NCI-H345 treated with DMSO at 0.1 percent for 48 hours (cell line): ENCODE measurements around the gene CD48.

Experiments used
- DNase-seq: peaks from one replicate; lab custom pipeline; 2025; ENCODE audit not compliant: unreplicated experiment; lab: John Stamatoyannopoulos, UW

Gene CD48

DNA sequence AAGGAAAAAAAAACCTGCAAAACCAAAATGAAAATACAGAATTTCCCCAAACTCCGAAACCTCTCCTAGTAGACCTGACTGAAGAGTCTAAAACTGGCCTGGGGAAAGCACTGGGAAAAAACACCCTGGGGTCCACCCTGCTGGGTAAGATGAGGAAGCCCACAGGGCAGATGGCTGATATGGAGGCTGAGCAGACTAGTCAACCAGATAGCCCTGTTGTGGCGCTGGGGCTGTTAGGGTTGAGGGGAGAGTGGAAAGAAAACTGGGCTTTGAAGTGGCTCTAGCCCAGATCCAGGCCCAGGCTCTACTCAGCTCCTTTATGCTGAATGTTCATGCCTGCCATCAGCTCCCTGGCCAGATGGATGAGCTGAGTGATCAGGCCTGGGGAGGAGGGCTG, 58.0 kb downstream of the CD48 start:
- DNase-seq, result no peak

DNA sequence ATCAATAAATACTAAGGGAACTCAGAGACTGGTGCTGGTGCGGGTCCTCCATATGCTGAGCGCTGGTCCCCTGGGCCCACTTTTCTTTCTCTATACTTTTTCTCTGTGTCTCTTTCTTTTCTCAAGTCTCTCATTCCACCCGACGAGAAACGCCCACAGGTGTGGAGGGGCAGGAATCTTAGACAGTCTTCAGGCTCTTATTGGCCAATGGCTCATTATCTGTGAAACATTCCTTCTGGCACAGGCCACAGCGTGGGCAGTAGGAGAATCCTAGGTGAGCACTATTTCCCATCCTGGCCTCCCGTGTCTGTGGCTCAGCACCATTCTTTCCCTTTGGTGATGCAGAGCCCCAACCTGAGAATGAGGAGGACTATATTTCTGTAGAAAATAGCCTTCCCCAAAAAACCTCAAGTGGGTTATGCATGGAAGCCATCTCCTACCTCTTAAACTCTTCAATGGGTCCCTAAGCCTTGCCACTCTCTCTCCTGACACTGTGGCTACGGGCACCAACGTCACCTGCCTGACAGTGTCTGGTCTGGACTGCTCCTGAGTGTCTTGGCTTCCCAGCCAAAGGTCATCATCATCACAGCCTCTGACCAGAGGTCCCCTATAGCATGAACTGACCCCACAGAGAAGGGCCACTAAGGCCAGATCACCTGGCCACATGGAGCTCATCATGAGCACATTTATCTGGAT, 58.5 kb downstream of the CD48 start:
- DNase-seq, result no peak

DNA sequence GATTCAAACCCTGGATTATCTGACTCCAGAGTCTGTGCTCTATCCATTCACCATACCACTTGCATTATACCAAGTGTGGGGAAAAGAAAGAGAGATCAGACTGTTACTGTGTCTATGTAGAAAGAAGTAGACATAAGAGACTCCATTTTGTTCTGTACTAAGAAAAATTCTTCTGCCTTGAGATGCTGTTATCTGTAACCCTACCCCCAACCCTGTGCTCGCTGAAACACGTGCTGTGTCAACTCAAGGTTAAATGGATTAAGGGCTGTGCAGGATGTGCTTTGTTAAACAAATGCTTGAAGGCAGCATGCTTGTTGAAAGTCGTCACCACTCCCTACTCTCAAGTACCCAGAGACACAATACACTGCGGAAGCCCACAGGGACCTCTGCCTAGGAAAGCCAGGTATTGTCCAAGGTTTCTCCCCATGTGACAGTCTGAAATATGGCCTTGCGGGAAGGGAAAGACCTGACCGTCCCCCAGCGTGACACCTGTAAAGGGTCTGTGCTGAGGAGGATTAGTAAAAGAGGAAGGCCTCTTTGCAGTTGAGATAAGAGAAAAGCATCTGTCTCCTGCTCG, 59.5 kb downstream of the CD48 start:
- DNase-seq, result peak; percentile 46

DNA sequence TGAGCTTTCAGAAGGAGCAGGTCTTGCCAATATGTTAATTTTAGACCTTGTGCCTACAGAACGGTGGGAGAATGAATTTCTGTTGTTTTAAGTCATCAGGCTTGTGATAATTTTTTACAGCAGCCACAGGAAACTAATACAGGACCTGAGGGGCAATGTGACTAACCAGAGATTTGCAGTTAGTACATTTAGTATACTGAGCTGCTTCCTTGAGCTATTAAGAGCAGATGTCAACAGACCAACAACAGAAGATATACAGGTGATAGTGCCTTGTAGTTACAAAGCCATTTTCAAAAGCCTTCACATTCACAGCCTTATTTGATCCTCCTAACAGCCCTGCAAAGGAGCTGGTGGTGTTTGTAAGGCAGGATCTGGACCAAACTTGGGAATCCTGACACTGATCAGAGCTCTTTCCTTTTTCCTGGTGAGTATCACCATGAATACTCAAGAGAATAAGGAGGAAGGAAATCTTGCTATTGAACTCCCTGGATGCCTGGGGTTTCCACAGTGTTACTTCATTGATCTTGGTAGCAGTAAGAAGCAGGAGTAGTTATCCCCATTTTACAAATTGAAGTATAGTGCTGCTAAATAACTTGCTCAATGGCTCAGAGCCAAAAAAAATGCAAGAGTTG, 60.1 kb downstream of the CD48 start:
- no peak for DNase-seq

DNA sequence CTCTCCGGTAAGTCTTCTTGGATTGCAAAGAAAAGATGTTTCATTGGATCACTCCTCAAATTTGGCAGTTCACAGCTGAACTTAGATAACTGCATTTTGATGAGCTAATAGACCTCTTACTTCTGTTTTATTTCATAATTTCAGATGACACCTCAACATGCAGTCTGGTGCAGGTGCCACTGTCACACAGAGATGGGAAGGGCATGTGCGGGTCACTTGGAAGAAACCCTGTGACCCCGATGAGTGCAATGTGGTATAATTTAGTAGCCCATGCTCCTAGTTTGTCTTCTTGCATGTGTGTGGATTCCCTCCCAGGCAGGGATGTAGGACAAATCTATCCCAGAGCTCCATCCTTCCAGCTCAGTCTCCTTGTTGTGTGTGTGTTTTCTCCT, 64.3 kb downstream of the CD48 start:
- DNase-seq, result no peak

DNA sequence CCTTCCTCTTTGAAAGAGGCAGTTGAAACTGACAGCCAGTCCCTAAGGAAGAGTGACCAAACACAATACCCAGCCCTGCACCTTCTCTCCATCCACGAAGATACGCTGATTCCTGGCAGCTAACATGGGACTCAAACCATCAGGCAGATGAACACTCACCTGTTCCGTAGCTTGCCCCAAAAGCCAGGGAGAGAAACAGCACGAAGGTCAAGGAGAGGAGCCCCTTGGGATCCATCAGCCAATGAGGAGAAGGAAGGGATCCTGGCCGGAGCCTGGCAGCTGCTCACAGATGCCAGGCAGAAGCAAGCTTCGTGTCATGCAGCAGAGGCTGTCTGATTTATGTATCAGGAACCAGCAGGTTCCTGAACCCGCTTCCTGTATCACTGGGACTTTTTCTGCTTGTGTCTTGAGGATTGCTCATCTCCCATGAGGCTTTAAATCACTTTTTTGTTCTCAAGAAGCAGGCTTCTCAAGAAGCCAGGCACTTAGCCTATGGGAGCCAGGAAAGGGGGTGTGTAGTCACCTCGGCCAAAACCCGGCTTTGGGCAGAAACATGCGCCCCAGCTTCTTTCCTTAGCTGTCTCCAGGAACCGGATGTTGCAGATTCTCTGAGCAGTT, 64.8 kb downstream of the CD48 start, which contains the start of gene SLAMF1:
TSS of gene SLAMF1 (minus strand) at position 334 of the 618 bp plus-strand sequence. CDS start at position 235, 99 bp downstream.
- no peak for DNase-seq

DNA sequence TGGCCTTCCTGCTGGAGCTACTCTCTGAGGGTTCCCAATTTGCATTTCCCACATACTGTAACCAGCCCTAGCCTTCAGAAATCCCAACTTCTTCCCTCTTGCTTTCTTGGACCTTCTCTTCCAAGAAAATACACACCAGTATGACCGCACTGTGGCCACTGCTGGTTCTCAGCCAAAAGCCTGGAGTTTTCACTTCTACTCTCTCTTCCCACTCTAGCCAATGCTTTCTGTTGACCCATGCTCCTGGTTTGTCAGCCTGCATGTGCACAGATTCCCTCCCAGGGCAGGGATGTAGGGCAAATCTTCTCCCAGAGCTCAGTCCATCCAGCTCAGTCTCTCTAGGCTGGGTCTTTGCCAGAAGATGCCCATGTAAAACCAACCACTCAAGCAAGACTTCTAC, 65.4 kb downstream of the CD48 start:
- DNase-seq, result no peak

DNA sequence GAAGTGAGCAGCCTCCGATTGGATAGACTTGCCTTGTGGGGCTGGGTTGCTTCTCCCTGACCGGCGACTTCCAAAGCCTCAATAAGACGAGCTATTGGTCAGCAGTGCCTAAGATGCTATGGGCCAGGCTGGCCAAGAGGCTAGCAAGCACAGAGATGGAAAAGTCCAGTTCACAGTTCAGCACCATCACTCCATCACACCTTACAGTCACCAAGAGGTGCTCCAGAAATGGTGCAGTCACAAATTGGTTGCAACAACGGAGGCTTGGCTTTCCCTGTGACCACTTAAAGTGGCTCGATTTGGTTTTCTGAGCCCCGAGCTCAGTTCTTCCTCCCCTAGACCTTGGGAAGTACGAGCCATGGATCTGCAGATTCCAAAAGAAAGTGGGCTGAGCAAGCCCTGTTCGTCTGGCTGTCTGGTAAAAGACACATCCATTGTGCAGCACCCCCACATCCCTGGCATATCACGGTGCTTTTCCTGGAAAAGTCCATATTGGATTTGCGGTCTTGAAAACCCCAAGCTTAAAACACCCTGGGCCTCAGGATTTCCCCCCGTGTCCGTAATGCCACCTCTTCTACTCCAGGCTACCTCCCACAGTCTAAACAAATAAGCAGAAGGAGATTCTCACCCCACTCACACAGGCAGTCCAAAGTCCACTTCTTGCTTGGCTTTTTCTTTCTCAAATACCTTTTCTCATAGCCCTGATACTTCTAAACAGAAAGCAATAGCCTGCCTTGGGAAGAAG, 66.1 kb downstream of the CD48 start:
- no peak for DNase-seq

DNA sequence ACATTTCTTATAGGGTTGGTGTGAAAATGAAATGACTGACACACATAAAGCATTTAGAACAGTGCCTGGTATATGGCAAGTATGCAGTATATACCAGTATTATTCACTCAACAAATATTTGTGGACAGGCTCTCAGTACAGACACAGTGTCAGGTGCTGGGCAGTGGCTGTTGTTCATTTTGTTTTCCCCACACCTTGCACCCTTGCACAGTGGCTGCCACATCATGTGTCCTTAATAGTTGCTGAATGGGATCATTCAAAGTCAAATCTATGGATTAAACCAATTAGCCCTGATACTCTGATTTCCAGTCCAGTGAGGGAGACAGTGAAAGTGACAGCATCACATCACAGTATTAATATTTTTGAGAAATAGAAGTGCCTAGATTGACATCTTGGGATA, 67.2 kb downstream of the CD48 start:
- DNase-seq, result no peak

DNA sequence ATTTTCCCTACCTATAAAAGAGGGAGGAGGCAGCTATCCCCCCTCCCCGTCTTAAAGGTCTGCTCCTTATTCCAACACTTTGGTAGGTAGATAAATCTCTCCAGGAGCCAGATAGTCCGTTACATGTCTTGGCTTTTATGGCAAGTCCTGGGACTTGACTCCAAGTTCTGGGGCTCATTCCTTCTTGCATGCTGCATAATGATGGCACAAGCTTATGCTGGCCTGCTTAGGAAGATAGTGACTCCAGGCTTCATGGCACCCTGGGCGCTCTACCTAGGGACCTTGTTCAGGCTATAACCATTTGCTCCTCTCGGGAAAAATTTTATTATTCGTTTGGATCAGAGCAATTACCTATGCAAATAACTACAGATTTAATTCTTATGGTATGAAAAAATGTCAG, 68.5 kb downstream of the CD48 start:
- no peak for DNase-seq

DNA sequence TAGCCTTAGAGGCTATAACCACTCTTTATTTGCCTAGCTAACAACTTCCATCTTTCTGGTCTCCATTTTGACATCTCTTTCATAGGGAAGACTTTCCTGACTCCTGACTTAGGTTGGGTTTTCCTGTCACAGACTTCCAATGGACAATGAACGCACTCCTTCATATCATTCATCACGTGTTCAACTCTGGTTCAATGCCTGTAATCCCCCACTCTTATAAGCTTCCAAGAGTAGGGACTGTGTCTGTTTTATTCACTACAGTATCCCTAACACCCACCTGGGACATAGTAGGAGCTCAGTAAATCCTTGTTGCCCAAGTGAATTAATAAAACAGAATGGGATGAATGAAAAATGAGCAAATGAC, 69.4 kb downstream of the CD48 start:
- no peak for DNase-seq

DNA sequence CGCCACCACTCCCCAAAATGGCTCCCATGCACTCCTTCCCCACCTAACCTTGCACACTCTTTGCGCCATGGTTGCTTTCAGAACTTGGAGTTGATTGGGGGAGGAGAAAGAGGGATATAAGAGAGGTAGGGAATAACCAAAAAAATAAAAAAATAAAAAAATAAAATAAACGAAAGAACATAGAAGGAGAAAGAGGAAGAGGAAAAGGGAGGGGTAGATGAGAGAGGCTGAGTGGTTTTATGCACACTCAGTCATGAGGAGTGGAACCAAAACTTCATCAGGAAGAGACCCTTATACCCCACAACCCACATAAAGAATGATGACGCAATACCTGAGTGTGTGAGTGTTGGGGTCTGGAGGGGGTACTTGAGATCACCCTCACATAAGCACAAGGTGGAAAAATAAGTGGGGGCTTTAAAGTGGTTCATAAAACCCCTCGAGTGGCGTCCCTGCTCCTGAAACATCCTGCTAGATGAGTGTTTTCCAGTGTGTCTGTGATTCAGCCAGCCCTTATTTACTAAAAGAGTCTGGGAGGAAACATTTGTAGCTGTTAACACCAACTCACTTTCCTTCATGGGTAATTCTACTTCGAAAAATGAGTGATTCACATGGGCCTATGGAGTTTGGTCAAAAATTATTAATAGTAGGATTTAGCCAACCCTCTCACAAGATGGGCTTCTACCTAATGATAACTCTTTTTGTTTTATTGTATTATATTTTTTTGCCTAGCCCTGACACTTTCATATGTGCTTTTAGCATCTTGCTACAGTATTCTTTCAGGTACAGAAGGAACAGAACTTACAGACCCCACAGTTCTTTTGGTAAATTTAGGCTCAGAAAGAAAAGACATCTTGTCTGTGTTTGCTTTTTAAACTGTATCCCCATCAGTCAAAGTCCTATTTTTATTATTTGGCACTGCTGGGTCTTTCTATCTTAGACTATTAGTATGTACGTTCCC, 70.0 kb downstream of the CD48 start:
- DNase-seq, result no peak

DNA sequence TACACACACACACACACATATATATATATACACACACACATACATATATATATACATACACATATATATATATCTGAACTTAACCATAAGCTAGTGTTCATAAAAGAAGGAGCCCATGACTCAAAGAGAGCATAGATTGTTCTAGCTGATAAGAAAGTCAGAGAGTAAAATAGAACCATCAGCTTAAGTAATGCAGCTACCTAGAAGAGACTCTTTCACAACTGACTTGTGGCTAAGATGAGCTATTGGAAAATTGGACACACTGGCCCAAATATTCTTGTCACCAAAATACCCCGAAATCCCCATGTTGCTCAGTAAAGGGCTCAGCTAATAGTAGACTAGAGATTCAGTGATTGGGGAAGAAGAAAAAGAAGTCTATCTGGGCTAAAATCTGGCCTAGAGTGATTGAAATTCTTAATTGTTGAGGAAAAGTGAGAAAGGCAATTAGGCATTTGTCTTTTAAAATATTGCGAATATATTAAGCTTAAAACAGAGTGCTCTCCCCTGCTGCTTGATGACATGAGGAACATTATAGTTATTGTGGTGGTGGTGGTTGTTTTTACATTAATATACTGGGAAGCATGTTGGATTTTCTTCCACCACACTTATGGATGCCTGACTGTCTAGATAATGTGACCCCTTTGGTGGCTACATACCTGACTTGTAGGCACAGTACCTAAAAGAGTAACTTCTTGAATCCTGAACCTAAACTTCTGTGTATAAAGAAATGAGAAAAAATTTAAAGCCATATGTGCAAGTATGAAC, 71.1 kb downstream of the CD48 start:
- no peak for DNase-seq

DNA sequence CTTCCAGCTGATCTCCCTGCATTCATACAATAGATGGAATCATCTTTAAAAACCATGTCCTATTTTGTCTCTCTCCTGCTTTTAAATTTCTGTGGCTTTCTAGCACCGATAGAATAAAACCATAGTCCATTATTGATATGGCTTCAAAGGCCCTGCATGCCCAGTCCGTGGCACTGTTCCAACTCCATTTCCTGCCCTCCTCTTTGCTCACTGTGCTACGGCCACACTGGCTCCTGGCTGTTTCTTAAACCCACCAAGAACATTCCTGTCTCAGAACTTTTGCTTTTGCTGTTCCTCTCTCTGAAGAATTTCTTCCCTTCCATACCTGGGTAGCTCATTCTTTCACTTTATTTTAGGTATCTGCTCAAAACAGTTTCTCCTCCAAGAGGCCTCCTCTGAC, 72.0 kb downstream of the CD48 start:
- DNase-seq, result no peak

DNA sequence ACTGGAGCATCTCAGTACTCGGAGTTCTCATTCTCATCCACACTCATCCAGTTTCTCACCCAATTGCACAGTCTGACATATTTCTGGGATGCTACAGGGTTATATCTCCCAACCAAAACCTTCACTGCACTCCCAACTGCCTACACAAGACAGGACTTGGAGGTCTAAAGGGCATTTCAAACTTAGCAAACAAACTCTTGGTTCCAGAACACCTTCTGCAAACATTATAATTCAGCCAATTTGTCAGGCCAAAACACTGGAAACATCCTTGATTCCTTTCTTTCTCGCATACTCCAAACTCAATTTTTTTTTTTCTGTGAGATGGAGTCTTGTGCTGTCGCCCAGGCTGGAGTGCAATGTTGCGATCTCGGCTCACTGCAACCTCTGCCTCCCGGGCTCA, 72.7 kb downstream of the CD48 start:
- no peak for DNase-seq

DNA sequence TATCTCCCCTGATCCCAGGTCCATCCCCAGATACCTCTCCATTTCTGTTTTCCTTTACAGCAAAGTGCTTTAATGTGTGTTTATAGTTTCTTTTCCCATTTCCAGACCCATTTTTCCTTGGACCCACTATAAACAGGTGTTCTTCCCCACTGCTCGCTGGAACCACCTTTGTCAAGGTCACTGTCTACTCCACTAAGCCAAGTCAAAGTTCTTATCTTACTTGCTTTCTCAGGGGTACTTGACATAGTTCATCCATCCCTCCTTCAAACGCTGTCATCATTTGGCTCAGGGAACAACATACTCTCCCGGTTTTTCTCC, 73.1 kb downstream of the CD48 start:
- no peak for DNase-seq

DNA sequence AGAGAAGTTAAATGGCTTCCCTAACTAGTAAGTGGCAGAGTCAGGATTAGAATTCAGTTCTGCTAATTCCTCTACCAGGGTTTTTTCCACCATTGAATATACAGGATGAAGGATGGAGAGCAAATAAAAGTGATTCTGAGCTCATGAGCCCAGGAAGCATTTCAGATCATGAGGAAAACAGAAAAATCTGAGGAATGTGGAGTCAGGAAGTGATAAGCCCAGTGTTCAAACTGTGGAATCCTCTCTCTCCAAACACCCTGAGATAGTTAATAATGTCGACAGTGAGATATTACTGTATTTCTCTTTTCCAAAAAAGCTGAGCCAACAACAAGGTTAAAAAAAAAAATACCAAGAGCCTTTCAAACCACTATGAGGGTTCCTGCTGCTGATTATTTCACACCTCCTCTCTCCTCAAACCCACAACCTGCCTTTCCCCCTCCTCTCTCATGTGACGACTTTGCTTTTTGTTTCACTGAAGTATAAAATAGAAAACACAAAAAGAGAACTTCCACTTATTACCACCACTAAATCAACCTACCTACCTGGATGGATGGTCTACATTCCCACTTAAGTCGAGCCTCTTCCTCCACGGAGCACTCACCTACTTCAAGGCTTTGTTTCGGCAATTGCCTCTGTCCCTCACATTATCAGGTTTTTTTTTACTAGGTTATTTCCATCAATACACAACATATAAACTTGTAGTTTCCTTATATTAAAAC, 73.6 kb downstream of the CD48 start:
- DNase-seq, result no peak

DNA sequence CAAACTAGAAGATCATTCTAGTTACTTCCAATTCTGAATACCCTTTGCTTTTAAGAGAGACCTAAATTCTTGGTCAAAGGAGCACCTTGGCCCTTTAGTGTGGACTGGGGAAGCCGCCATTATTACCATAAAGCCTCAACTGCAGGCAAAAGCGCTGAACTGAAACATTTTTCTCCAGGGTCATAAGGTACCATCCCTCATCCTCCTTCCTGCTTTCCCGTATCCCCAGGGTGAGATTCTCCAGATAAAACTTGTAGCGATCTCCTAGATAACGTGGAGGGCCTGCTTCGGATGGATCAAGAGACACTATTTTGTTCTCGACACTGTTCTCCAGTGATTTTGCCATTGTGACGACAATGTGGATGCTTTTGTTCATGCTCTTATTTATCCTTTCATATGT, 74.6 kb downstream of the CD48 start:
- DNase-seq, result no peak

DNA sequence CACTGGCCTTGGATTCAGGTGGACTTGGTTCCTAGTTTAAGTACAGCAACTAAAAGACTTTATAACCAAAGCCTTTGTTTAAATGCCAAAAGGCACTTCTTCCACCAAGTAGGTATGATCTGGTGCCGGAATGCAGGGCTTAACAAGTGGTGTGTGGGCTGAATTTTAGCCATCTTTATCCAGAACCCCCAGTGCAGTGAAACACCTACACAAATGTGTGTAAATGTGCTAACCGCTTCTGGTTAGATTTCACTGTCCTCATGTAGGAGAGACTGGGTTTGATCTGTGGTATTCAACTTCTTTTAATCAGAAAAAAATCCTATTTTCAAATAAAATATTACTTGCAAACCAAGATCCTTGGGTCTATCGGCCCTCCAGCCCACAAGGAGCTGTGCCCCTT, 75.1 kb downstream of the CD48 start:
- DNase-seq, result no peak
